NCI-H2196 treated with DMSO at 0.1 percent for 48 hours (cell line): ENCODE data around the gene AKAP13.
"Not testable (repeated sequence)": the region's sequence is repeated elsewhere in the genome, so short reads cannot be mapped to it uniquely, and the experiment has no call there.

Experiments
- DNase-seq: peaks from one replicate; lab custom pipeline; 2025; ENCODE audit not compliant: unreplicated experiment; lab: John Stamatoyannopoulos, UW

AKAP13 gene

GRCh38 chr15:85349062-85349461, 31.3 kb upstream of the AKAP13 start:
- not testable (repeated sequence) for DNase-seq

- no peak for DNase-seq
These were observed 30.0 kb upstream of the AKAP13 start for GRCh38 chr15:85350395-85350794.

GRCh38 chr15:85351501-85351900, 28.9 kb upstream of the AKAP13 start:
- DNase-seq: not testable (repeated sequence)

- DNase-seq: no peak
These were observed 28.4 kb upstream of the AKAP13 start for GRCh38 chr15:85351965-85352364.

GRCh38 chr15:85353516-85353915, 26.9 kb upstream of the AKAP13 start:
- no peak for DNase-seq

GRCh38 chr15:85354461-85354860, 25.9 kb upstream of the AKAP13 start:
- DNase-seq: no peak

GRCh38 chr15:85354948-85355347, 25.5 kb upstream of the AKAP13 start:
- no peak for DNase-seq

GRCh38 chr15:85356276-85356675, 24.1 kb upstream of the AKAP13 start:
- DNase-seq: no peak

- DNase-seq: no peak
These were observed 19.1 kb upstream of the AKAP13 start for GRCh38 chr15:85361323-85361722.

- DNase-seq: no peak
These were observed 17.8 kb upstream of the AKAP13 start for GRCh38 chr15:85362436-85363081.

GRCh38 chr15:85365980-85366379, 14.4 kb upstream of the AKAP13 start:
- DNase-seq: no peak

GRCh38 chr15:85367741-85368140, 12.7 kb upstream of the AKAP13 start:
- no peak for DNase-seq

- DNase-seq: no peak
These were observed 5.6 kb upstream of the AKAP13 start for GRCh38 chr15:85374831-85375230.

GRCh38 chr15:85377269-85377668, 3.1 kb upstream of the AKAP13 start:
- DNase-seq: no peak

GRCh38 chr15:85377986-85378385, 2.4 kb upstream of the AKAP13 start:
- DNase-seq: no peak

GRCh38 chr15:85379403-85380131, 836 bp upstream of the AKAP13 start:
- no peak for DNase-seq

GRCh38 chr15:85380812-85381642, 624 bp downstream of the AKAP13 start:
- DNase-seq: no peak

GRCh38 chr15:85381850-85382751, 1.7 kb downstream of the AKAP13 start:
- DNase-seq: no peak

- no peak for DNase-seq
These were observed 2.5 kb downstream of the AKAP13 start for GRCh38 chr15:85382942-85383341.

GRCh38 chr15:85383470-85384148, 3.2 kb downstream of the AKAP13 start:
- DNase-seq: no peak
